Right kidney (tissue), 1 donor: ENCODE results near the gene LIMK2.
"Not testable (repeated sequence)": the region's sequence is repeated elsewhere in the genome, so short reads cannot be mapped to it uniquely, and the experiment has no call there.

Experiments used
- DNase-seq: peaks from one replicate; pipeline ENCODE4 v3.0.0-alpha.2; 2016

Gene LIMK2

DNA sequence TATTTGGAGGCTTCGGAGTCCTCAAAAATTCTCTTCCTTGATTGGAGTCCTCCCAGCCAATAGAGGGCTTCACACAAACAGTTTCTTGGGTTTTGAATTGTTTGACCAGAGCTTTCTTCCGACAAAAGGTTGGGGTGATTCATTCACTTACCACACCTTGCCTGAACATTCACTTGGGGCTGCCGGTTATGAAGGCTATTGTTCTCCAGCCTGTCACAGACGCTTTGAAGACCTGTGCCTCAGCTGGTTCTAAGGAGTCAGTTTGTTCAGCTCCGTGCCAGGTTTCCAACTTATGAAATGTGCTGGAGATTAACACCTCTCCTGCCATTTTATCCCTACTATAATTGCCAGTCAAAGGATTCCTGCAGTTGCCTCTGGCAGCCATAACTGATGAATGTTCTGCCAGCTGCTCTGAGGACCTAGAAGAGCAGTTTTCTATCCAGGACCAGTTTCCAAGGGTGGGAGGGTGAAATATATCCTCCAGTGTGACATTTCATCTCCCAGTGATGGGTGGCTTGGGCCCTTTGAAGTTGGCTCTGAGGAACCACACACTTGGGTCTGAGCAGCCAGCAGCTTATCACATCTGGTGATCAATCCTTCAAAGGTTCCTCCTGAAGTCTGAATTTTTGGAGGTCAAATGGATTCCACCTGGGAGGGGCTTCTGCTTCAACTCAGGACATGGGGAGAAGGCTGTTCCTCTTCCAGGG, 31.4 kb downstream of the LIMK2 start:
- no peak for DNase-seq

DNA sequence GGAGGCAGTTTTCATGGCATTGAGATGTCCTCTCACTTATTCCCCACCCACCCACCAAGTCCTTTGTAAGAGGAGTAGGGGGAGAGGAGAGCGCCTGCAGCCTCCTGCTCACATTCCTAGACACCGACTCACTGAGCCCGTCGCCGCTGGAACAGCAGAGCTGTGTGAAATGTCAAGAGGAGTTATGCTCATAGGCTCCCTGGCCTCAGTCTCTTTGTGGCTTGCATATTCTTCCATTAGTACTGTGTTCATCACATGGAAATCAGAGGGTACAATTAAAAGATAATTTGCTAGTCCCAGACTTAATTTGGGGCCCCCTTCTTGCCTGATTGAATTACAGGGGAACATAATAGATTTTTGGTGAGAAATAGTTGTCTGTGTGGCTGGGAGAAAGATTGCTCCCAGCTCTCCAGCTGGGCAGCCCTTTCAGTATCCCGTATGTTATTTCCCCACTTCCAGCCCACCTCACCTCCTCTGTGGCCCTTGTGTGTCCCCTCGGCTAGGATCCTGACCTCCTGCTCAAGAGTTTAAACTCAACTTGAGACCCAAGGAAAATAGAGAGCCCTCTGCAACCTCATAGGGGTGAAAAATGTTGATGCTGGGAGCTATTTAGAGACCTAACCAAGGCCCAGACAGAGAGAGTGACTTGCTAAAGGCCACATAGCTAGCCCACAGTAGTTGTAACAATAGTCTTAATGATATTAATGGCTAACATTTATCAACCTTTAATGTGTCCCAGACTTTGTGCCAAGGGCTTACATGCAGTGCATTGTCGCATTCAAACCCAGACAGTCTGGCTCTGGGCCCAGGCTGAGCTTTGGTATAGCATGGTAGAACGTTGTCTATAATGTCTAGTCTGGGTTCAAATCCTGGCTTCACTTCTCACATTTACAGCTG, 32.2 kb downstream of the LIMK2 start:
- no peak for DNase-seq

GRCh38 chr22:31244943-31245451, 32.9 kb downstream of the LIMK2 start:
- DNase-seq = no peak

DNA sequence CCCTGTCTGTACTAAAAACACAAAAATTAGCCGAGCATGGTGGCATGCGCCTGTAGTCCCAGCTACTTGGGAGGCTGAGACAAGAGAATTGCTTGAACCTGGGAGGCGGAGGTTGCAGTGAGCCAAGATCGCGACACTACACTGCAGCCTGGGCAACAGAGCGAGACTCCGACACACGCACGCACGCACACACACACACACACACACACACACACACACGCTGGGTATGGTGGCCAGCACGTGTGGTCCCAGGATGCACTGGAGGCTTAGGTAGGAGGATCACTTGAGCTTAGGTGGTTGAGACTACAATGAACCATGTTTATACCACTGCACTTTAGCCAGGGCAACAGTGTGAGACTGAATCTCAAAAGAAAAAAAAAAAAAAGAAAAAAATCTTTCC, 33.9 kb downstream of the LIMK2 start:
- DNase-seq = not testable (repeated sequence)

DNA sequence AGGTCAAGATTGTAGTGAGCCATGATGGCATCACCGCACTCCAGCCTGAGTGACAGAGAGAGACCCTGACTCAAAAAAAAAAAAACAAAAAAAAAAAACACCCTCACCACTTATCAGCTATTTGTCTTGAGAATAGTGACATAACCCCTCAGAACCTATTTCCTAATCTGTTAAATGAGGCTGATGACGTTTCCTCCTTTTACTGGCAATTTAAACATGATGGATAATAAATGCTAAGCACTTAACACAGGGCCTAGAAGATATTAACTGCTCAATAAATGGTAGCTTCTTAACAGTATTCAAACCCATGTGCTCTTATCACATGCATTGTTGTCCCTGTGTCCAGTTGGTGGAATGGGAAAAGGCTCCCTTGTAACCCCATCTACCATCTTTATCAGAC, 34.6 kb downstream of the LIMK2 start:
- DNase-seq = no peak

DNA sequence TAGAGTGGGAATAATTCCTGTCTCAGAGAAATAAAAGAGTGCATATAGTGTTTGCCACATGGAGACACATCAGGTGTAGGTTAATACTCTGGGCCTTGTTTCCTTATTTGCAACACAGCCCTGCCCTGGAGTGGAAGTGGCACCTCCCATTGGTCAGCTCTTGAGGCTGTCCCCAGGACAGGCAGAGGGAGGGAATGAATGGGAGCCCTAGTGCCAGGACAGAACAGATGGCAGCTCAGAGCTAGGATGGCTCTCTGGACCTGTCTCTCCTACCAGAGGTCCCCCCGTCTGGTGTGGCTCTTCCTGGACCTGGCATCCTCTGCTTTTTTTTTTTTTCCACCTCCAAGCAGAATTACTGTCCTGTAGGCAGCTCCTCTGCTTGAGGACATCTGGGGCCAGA, 35.6 kb downstream of the LIMK2 start:
- peak; percentile 36 for DNase-seq

GRCh38 chr22:31248138-31248745, 36.1 kb downstream of the LIMK2 start:
- DNase-seq = peak; percentile 65

GRCh38 chr22:31248965-31249958, 37.2 kb downstream of the LIMK2 start:
- DNase-seq = no peak

- no peak for DNase-seq
These were observed 38.9 kb downstream of the LIMK2 start for GRCh38 chr22:31250740-31251600.

DNA sequence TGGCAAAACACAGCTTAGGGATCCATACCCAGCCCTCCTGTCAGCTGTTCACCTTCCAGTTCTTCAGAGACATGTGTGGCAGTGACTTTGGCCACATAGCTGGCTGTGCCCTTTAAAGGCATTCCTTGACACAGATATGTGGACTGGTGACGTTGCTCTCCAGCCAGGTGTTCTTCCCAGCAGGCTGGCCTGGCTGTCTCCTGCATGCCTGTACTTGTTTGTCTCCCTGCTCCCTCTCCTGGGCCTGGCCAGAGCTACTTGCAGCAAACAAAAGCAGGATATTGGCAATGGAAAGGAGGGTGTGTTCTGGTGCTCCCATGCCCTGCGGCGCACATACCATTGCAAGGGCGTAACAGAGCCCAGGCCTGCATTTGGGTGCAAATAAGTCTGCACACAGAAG, 41.9 kb downstream of the LIMK2 start:
- DNase-seq = no peak

GRCh38 chr22:31259798-31260473, 47.8 kb downstream of the LIMK2 start:
- DNase-seq = no peak

DNA sequence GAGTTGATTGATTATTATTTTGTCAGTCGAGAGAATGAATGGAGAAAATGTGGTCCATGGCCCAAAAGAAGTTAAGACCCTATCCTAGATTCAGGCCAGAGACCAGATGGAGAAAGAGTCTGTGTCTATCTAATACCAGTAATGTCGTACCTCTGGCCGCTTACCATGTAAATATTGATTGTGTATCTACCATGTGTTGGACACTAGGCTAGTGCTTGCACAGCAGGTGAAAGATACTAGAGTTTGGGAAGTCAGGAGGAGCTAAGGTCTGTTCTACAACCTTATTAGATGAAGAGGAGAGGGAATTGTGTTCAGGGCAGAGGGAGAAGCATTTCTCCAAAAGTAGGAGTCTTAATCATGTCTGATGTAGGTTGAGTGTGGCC, 48.4 kb downstream of the LIMK2 start:
- DNase-seq = no peak

- no peak for DNase-seq
These were observed 50.4 kb downstream of the LIMK2 start for GRCh38 chr22:31262312-31263133.

DNA sequence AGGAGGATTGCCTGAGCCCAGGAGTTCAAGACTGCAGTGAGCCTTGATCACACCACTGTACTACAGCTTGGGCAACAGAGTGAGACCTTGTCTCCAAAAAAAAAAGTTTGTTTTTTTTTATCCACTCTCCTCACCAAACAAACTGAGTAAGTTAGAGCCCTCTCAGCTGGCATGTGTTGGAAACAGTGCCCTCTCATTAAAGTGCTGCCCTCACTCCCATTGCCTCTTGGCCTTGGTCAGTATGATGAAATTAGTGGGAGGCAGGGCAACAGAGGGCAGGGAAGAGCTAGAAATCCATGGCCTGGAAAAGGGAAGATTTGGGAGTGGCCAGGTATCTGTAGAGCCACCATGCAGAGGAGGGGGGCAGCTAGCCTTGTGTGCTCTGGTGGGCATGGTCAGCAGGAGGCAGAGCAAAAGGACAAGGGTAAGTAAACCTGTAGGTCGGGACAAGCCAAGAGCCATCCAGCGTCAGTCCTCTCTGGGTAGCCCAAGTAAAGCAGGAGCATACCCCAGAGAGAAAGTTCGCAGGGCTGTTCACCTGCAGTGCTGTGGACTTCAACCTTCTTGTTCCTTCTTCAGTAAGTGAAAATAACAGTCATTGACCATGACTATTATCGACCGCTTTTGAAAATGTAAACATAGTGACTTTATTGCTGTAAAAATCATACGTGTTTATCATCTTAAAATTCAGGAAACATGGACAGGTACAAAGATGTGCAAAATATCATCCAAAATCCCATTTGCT, 52.0 kb downstream of the LIMK2 start:
- DNase-seq = no peak

- DNase-seq = no peak
These were observed 56.2 kb downstream of the LIMK2 start for GRCh38 chr22:31268281-31268680.

- no peak for DNase-seq
These were observed 57.9 kb downstream of the LIMK2 start for GRCh38 chr22:31269892-31270579.

GRCh38 chr22:31271026-31271425, 58.9 kb downstream of the LIMK2 start:
- DNase-seq = no peak

- no peak for DNase-seq
These were observed 59.4 kb downstream of the LIMK2 start for GRCh38 chr22:31271485-31271884.
